NCI-H187 (cell line): ENCODE data around the gene CDC14B.
"Not testable (repeated sequence)": the region's sequence is repeated elsewhere in the genome, so short reads cannot be mapped to it uniquely, and the experiment has no call there.

Experiments used
- DNase-seq, 2 experiments: peaks; one replicate each; lab custom pipeline; 2025; lab: John Stamatoyannopoulos, UW

CDC14B gene

DNA sequence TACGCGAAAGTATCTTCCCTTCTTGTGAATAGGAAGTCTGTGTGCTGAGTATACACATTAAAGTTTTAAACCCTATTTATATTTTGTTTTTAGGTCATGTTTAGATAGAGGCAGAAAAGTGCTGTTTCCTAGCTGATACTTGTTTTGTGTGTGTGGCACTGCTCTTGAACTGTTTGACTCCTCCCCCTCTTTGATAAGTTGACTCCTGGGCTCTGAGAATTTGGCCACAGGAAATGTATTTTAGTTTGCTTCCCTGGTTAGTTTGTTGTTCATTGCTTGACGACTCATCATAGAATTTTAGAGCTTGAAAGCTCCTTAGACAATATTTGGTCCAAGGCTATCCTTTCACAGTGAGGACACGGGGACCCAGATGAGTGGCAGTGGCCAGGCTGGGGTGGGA is 2.0 kb upstream of the CDC14B start:
- no peak for DNase-seq

DNA sequence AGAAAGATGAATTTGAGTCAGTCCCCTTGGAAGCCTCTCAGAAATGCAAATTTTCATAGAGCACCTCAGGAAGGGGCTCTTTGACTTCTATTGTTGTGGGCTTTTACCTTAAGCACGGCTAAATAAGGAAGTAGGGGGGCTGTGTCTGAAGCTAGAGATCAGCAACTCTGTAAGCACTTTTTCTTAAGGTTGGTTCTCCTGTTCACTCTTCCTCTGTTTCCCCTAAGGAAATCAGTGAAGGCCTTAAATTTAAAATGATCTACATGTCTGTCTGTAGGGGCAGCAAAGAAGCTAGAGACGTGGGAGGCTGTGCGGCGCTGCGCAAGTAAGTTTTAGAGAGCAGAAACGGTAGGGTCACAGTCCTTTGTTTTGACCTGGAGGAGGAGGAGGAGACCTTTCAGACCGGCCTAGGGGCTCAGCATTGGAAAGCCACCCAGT is 1.2 kb upstream of the CDC14B start:
- no peak for DNase-seq

DNA sequence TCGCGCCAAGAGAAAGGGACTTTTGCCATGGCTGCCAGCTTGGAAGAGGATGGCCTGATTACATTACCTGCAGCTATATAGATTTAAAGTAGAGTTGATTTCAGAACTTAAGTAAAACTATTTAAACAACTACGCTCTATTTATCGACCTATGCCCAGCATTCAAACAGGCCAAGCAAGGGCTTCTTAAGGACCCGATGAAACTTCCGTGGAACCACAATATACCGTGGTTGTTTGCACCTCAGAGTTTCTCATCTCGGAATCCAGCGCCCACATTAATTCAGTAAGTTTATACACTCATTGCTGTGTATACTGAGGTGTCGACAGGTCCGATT is 505 bp upstream of the CDC14B start:
- DNase-seq = no peak

DNA sequence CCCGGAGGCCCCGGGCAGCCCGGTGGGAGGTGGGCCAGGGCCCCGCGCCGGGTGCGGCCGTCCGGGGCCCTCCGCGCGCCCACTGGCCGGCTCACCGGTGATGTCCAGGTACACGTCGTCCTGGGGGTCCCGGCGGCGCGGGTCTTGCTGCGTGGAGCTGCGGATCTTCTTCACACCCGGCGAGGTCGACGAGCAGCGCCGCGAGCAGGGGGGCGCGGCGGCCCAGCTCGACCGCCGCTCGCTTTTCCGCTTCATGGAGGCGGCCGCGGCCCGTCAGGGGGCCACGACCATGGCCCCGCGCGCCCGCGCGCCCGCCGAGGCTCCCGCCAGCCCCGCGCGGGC is 548 bp downstream of the CDC14B start:
- DNase-seq = no peak

DNA sequence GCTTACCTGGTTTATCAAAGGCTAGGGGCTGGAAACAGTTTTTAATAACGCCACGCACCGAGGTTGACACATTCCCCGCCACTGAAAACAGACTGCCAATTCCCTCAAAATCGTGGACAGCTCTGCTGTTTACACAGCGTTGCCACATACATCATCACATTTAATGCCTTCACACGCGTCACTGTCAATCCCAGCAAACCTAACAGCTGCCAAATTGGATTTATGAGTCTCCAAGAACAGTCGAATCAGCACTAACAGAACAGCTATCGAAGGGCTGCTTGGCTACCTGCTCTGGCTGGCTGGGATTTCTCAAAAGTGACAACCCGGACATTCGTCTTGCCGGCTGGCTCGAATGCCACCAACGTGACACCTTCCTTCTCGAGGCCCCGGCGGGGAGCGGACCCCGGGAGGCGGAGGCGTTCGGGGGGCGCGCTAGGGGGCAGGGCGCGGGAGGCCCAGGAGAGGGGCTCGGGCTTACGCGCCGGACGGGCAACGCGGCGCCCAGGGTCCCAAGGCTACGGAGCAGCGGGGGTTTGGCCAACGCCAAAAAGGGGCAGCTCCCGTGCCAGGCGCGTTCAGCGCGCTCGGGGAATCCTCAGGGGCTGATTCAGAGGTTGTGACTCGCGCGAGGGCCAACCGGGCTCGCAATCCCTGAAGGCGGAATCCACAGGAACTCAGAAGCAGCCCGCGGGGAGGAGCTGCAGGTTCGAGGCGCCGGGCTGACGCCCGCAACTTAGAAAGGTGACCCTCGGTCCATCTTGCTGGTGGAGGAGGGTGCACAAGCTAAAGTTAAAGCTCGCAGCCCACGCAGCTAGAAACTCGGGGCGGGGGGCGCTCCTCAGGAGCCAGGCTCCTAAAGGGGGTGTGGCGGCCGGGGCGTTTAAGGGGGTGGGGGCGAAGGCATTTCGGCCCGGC is 1.2 kb downstream of the CDC14B start:
- no peak for DNase-seq

DNA sequence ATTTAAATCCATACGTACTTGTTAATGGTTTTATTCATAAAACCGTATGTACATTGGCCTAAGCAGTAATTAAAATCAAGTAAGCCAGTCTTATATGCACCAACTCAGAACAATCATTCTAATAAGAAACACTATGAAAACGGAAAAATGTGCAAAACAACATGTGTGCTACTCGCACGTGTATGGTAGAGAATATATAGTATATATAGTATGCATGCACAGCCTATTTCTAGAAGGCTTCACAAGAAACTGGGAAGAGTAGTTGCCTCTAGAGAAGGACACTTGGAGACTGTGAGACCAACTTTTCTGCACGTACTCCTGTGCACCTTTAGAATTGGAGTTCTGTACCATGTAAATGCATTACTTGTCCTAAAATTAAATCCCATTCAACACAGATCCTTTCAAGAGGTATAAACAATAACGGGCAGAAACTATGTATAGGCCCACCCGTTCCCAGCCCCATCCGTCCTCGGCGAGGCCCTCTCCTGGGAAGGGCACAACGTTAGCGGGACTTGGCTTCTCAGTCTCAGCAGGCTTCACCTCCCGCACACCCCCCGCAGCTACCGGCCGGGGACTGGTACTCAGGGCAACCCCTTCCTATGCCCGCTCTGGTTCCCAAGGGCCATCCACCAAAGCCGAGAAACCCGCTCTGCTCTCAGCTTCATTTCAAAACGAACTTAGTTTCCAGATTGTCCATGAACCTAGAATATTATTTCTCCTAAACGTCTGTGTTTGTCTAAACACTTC is 2.0 kb downstream of the CDC14B start:
- no peak for DNase-seq

DNA sequence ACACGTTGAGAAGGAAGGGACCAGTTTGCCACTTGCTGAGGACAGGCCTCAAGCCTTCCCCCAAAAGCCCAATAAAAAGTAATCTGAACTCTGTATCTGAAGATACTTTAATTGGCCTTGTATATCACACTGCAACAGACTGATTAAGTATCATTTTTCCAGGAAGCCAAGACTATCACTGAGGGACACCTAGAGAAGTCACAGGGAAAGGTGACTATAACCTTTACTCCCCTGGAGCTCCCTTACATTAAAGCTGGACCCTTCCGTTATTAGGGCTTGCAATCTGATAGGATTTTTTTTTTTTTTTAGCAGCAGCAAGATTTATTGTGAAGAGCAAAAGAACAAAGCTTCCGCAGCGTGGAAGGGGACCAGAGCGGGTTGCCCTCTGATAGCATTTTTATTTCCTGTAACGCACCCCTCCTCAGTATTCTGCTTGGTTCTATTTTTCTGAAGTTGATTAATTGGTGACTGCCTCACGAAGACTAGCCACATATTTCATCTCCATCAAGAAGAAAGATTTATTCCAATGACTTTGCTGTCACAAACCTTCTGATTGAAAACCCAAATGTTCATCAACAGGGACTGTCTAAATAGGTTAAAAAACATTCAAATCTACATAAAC is 2.7 kb downstream of the CDC14B start:
- DNase-seq = no peak

DNA sequence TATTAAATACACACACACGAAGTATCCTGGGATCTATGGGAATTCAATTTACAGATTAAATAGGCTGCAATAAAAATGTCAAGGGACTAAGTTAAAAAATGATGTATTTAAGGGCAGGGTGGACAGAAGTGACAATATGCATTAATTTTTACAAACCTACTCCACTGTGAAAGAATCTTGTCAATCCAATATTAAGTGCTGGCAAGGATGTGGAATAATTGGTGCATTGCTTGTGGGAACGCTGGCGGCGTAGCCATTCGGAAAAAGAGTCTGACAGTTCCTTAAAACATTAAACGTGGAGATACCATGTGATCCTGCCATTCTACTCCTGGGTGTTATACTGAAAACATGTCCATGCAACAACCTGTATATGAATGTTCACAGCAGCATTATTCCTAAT is 4.2 kb downstream of the CDC14B start:
- no peak for DNase-seq

GRCh38 chr9:96614664-96615063 is 5.0 kb downstream of the CDC14B start:
- DNase-seq = not testable (repeated sequence)

- DNase-seq = no peak
These were observed 6.6 kb downstream of the CDC14B start for GRCh38 chr9:96612966-96613589.

DNA sequence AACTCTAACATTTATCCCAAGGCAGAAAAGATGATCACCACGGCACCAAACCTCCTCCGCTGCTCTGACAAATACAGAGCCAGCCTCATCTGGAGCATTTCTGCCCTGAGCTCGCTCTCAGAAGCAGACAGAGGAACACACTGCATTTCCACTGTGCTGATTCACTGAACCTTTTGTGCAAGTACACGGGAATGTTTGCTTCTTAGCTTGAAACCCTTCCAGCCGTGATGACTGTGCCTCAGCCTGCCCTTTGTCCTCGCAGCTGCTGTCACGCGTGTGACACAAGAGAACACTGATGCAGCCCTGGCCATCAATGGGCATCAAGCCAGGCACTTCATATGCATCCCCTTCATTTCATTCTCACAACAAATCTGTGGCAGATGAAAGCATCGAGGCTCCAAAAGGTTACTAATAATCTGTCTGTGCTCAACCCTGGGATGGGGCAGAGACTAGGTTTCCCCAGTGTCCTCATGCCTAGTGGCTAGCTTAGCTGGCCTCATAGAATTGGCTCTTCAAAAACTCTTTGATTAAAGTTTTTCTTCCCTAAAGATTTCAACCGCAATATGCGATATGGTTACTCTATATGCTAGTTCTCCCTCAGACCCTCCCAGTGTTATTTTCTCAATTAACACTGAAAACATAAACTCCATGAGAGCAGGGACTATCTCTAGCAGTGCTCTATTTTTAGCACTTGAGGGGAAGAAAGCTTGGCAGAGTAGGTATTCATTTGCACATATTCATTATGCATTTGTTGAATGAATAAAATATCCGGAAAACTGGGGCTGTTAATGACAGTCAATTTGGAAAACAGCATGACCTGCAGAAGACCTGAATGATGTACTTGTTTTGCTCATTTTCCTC is 7.3 kb downstream of the CDC14B start:
- peak in 1 of 2 experiments; percentile 3 for DNase-seq

- no peak for DNase-seq
These were observed 8.3 kb downstream of the CDC14B start for GRCh38 chr9:96611302-96611701.

DNA sequence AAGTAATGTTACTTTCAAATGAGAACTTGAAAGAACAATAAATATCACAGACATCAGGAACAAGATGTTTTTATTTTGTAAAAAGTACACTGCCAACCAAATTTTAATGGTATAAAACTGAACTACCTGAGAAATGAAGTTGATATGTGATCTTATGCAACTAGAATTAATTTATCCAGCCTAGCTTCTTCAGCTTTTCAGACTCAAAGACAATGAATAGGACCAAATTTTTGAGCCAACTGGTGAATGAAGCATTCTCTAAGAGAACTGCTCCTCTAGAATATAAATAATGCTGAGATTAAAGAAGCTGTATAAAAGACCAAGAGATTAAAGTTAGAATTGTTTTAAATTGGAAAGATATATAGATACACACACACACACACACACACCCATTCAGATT is 9.9 kb downstream of the CDC14B start:
- DNase-seq = no peak

DNA sequence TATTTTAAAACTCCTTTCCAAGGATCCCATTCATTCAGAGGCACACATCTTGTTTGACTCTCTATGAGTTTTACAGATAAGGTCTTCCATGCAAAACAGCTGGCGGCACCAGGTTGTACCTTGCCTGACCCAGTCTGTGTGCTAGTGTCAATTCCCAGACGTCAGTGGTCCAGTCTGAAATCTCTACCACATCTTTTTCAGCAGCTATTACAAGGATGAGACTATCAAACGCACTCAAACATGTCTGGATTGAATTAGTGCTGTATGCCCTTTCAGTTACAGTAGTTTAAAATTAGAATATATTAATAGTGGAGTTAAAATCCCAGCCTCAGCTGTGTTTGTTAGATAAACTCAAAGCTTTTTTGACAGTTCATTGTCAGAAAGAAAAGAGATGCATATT is 11.7 kb downstream of the CDC14B start:
- DNase-seq = no peak

DNA sequence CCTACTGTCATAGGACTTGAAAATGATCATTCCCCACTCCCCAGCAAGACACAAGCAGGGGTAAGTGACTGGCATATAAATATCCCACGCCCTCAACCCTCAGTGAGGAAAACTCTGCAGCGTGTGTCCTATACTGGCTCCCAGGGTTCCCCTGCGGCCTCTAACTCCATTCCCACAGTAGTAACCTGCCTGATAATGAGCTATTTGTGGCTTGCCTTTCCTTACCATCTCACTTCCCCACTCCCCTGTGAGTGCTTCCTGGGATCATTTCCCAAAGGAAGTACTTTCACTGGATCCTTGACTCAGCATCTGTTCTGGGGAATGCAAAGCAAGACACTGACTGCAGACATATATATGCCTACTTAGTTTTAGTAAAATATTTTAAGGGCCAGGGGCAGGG is 14.3 kb downstream of the CDC14B start:
- no peak for DNase-seq

- no peak for DNase-seq
These were observed 15.7 kb downstream of the CDC14B start for GRCh38 chr9:96604004-96604319.

DNA sequence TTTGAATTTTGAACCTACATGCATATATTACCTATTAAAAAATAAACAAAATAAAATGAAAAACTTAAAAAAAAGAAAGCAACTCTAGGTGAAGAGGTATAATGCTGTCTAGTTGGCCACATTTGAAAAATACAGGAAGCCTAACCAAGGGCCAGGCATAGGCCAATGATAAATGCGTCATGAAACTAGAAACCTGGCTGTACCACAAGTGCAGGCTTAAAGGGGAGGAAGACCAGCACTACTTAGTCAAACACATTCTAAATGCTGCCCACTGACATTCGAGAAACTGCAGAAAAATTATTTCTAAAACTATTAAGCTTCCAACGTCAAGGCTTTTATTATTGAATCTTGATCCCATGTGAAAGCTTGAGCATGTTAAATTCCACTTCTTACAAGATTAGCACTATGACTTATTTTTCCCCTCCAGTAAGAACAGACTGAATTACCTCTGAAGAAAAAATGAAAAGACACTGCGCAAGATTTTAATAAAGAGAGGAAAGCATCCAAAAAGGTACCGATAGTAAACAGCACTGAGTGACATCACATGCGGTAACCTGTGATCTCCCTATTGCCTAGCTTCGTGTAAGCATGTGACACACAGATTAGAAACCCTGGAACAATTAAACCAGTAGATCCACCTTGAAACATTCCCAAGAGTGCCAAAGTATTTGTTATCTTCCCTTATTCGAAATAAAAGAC is 16.2 kb downstream of the CDC14B start:
- DNase-seq = no peak

- no peak for DNase-seq
These were observed 20.3 kb downstream of the CDC14B start for GRCh38 chr9:96599298-96599697.

DNA sequence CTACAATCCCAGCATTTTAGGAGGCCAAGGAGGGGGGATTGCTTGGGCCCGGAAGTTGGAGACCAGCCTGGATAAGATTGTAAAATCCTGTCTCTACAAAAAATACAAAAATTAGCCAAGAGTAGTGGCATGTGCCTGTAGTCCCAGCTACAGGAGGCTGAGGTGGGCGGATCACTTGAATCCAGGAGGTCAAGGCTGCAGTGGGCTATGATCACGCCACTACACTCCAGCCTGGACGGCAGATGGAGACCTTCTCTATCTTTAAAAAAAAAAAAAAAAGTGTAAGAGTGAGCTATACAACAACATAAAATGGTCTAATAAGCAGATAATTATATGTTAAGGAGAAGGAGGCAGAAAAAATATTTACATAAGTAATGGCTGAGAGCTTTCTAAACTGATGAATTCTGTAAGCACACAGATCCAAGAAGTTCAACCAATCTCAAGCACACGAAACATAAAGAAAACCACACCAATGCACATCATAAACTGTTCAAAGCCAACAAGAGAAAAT is 23.0 kb downstream of the CDC14B start:
- DNase-seq = no peak

GRCh38 chr9:96587338-96588315 is 32.0 kb downstream of the CDC14B start:
- no peak for DNase-seq
